Keratinocyte (primary cell): ENCODE data around the gene NRG3. TPM values are rescaled to one million over a fixed set of nuclear protein-coding genes. Genes with fewer than 3 reads are reported as not detected.

Experiments
- DNase-seq: peaks from one replicate; pipeline ENCODE4 v3.0.0-alpha.2; 2011; ENCODE audit warnings: low read depth, missing footprints, low spot score
- FAIRE-seq: peaks from 2 replicates; lab custom pipeline; 2011; peaks lifted over from hg19 to GRCh38; lab: Jason Lieb, UNC
- H2AFZ ChIP-seq: 2 replicates; pipeline ENCODE4 v1.6.0; 2012; ENCODE audit warnings: low read length, control low read depth, inconsistent platforms; ENCODE audit not compliant: control insufficient read depth
- H3K27ac ChIP-seq: 2 replicates; pipeline ENCODE4 v1.5.1; 2011; ENCODE audit warnings: low read length; ENCODE audit not compliant: control insufficient read depth, insufficient read depth
- H3K27me3 ChIP-seq: 3 replicates; pipeline ENCODE4 v1.6.0; 2011; ENCODE audit warnings: low read length; ENCODE audit not compliant: control insufficient read depth, insufficient read depth; ENCODE audit errors: extremely low read depth
- H3K36me3 ChIP-seq, 2 experiments: 2 replicates in 1 of 2; 3 replicates in 1 of 2; pipeline ENCODE4 v1.5.1; 2011; ENCODE audit warnings: low read length in 2 of 2, mild to moderate bottlenecking in 1 of 2; ENCODE audit not compliant: control insufficient read depth in 2 of 2, insufficient read depth in 2 of 2; ENCODE audit errors: extremely low read depth in 1 of 2
- H3K4me1 ChIP-seq: 3 replicates; pipeline ENCODE4 v1.5.1; 2011; ENCODE audit warnings: low read length; ENCODE audit not compliant: control insufficient read depth, insufficient read depth; ENCODE audit errors: extremely low read depth
- H3K4me2 ChIP-seq: 3 replicates; pipeline ENCODE4 v1.6.0; 2011; ENCODE audit warnings: low read depth, low read length; ENCODE audit not compliant: control insufficient read depth, insufficient read depth; ENCODE audit errors: extremely low read depth
- H3K4me3 ChIP-seq, 3 experiments: fragments of 200-600 bp in 1 of 3; sonication (generic) in 1 of 3; 2 replicates in 2 of 3; 3 replicates in 1 of 3; pipeline ENCODE4 v1.5.1; 2011 to 2016; ENCODE audit warnings: low read length in 3 of 3, mild to moderate bottlenecking in 3 of 3, control low read depth in 2 of 3, inconsistent platforms in 1 of 3, low read depth in 1 of 3, mixed read lengths in 1 of 3, mixed run types in 1 of 3, moderate library complexity in 1 of 3; ENCODE audit not compliant: control insufficient read depth in 2 of 3, insufficient read depth in 2 of 3; ENCODE audit errors: extremely low read depth in 1 of 3
- H3K79me2 ChIP-seq: 2 replicates; pipeline ENCODE4 v1.6.0; 2012; ENCODE audit warnings: low read length; ENCODE audit not compliant: control insufficient read depth, insufficient read depth
- H3K9ac ChIP-seq: 3 replicates; pipeline ENCODE4 v1.6.0; 2011; ENCODE audit warnings: low read length; ENCODE audit not compliant: control insufficient read depth, insufficient read depth; ENCODE audit errors: extremely low read depth
- H3K9me1 ChIP-seq: 3 replicates; pipeline ENCODE4 v1.6.0; 2011; ENCODE audit warnings: low read length; ENCODE audit not compliant: control insufficient read depth, insufficient read depth; ENCODE audit errors: extremely low read depth
- H3K9me3 ChIP-seq: 2 replicates; pipeline ENCODE4 v1.5.1; 2012; ENCODE audit warnings: low read depth, low read length; ENCODE audit not compliant: control insufficient read depth
- H4K20me1 ChIP-seq: 3 replicates; pipeline ENCODE4 v1.6.0; 2011; ENCODE audit warnings: low read length; ENCODE audit not compliant: control insufficient read depth, insufficient read depth; ENCODE audit errors: extremely low read depth
- EZH2 ChIP-seq: IDR thresholded peaks from one replicate; pipeline ENCODE4 v1.6.1; 2012; ENCODE audit warnings: inconsistent platforms, mild to moderate bottlenecking, low read length, moderate library complexity
- dilution Hi-C: fragments of 300-500 bp; cut with MboI; formaldehyde crosslinking; loops from one replicate; pipeline ENCODE4 v1.7.0; 2020; ENCODE audit warnings: low sequenced_read_pairs; ENCODE audit not compliant: extremely low pct_ligation_motif_present
- polyA plus RNA-seq, 5 experiments: library from polyadenylated mRNA; depleted of rRNA in 3 of 5; stranded (reverse) in 3 of 5; stranded (forward) in 1 of 5; unstranded in 1 of 5; fragments of >200 nt; gene quantifications; 1 replicate in 1 of 5; 2 replicates in 3 of 5; 3 replicates in 1 of 5; pipeline versions ENCODE4 v1.2.1 to v1.2.3, GENCODE V29; 2011 to 2012; ENCODE audit warnings: missing spikeins in 2 of 5, low read depth in 1 of 5, low replicate concordance in 1 of 5
- TF ChIP-seq, protein P1 (sequence below), 3 experiments: IDR thresholded peaks in 1 of 3; conservative IDR thresholded peaks in 1 of 3; optimal IDR thresholded peaks in 1 of 3; 2 replicates in 2 of 3; 3 replicates in 1 of 3; pipeline versions ENCODE3 to v1.5.1; 2011; ENCODE audit warnings: low read length in 3 of 3, mild to moderate bottlenecking in 3 of 3, moderate library complexity in 2 of 3, control low read depth in 1 of 3, inconsistent platforms in 1 of 3; ENCODE audit not compliant: insufficient read depth in 2 of 3; ENCODE audit errors: extremely low read depth in 1 of 3

Gene NRG3
- polyA plus RNA-seq, 1 donor (not counting 4 experiments of a cell fraction or from before 2014, with no cell fraction given), result not detected

DNA sequence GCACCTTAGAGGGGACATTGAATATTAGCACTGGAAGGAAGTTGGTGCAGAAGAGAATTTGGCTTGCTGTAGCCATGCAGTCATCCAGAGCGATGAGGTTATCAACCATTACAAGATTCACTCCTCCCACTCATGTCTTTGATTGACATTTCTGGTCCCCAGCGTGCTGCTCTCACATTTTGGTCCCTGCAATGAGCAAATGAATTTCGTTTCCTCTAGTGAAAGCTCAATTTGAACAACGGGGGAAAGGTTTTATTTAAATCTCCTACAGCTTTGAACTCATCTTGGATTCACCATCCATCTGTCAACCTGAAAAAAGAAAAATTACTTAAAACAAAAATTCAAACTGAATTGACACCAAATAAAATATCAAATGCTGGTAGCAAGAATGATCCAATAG lies 975.2 kb downstream of the NRG3 start:
- Histone ChIP-seq H3K36me3 (no peaks in the 10 kb centered on the region), H3K27me3 (no peaks in the 10 kb centered on the region)

DNA sequence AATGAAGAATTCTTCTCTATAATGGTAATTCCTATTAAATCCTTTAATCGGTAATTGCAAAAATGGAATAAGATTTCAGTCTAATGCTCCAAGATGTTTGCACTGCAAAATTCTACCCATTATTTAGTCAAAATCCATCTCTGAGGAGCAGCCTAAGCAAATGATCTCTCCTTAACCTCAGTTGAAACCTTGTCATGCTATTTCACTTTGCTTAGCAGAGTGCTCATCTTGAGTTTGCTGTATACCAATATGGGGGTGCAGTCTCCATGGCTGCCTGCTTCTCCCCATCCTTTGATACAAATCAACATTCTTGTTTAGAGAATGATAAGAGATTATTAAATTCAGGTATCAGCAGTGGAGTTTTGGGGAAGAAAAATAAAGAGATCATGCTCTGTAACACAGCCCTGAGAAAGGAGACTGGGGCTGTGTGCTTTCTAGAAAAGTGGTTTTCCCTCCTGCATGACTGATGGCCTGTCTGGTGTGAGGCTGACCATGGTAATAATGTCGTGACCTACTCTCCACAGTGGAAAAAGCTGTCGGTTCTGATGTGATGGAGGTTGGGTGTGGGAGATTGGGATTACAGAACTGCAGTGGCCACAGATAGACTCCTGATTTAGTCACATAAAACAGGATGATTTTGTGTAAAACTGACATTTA lies 982.1 kb downstream of the NRG3 start:
- Histone ChIP-seq H4K20me1 (no peaks in the 10 kb centered on the region), H3K27me3 (no peaks in the 10 kb centered on the region), H3K79me2 (no peaks in the 10 kb centered on the region), H3K9ac (no peak overlapping the region), H3K9me3 (no peaks in the 10 kb centered on the region), H3K27ac (no peak overlapping the region), H3K4me1 (no peaks in the 10 kb centered on the region), H2AFZ (no peak overlapping the region), H3K36me3 (no peaks in the 10 kb centered on the region), H3K9me1 (no peaks in the 10 kb centered on the region), H3K4me3 (no peak overlapping the region), H3K4me2 (no peak overlapping the region)
- DNase-seq (no peak), FAIRE-seq (no peak)
- dilution Hi-C loops, result no loop called here
- no peak for TF ChIP-seq EZH2
- TF ChIP-seq, protein P1, sequence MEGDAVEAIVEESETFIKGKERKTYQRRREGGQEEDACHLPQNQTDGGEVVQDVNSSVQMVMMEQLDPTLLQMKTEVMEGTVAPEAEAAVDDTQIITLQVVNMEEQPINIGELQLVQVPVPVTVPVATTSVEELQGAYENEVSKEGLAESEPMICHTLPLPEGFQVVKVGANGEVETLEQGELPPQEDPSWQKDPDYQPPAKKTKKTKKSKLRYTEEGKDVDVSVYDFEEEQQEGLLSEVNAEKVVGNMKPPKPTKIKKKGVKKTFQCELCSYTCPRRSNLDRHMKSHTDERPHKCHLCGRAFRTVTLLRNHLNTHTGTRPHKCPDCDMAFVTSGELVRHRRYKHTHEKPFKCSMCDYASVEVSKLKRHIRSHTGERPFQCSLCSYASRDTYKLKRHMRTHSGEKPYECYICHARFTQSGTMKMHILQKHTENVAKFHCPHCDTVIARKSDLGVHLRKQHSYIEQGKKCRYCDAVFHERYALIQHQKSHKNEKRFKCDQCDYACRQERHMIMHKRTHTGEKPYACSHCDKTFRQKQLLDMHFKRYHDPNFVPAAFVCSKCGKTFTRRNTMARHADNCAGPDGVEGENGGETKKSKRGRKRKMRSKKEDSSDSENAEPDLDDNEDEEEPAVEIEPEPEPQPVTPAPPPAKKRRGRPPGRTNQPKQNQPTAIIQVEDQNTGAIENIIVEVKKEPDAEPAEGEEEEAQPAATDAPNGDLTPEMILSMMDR (optimal IDR thresholded peaks at IDR 0.05 in 1 of 3, IDR thresholded peaks at IDR 0.05 in 1 of 3, conservative IDR thresholded peaks at IDR 0.05 in 1 of 3; ENCODE audit: extremely low read depth in 1 of 3, insufficient read depth in 2 of 3, low read length in 3 of 3), result no peak

More for the DNA sequence above, 975.2 kb downstream of the NRG3 start:
- FAIRE-seq (no peak), DNase-seq (no peak)
- Histone ChIP-seq H3K9me3 (no peaks in the 10 kb centered on the region), H3K9ac (no peak overlapping the region), H2AFZ (no peak overlapping the region), H3K4me2 (no peak overlapping the region), H3K4me1 (no peaks in the 10 kb centered on the region), H3K9me1 (no peaks in the 10 kb centered on the region), H3K79me2 (no peaks in the 10 kb centered on the region), H4K20me1 (no peaks in the 10 kb centered on the region), H3K27ac (no peak overlapping the region), H3K4me3 (no peak overlapping the region)
- no peak for TF ChIP-seq EZH2
- TF ChIP-seq, protein P1 (optimal IDR thresholded peaks at IDR 0.05 in 1 of 3, IDR thresholded peaks at IDR 0.05 in 1 of 3, conservative IDR thresholded peaks at IDR 0.05 in 1 of 3; ENCODE audit: extremely low read depth in 1 of 3, insufficient read depth in 2 of 3, low read length in 3 of 3), result no peak
- dilution Hi-C loops, result no loop called here
